K562 (cell line): ENCODE results near the gene ZBTB20. TPM values are rescaled to one million over a fixed set of nuclear protein-coding genes. Genes with fewer than 3 reads are reported as not detected.

Source experiments
- ATAC-seq: fragments of 200-7000 bp; cut with Tn5 transposase; 3 replicates; pipeline ENCODE4 v1.9.1; 2020; ENCODE audit warnings: moderate library complexity
- BruUV-seq: library from RNA; stranded (reverse); fragments of 400-500 nt; replicated peaks from 2 replicates; lab custom pipeline; 2021; lab: Mats Ljungman, UMichigan
- CTCF ChIA-PET: fragments of 300-600 bp; formaldehyde crosslinking; extraction: SDS; loops from one replicate; lab custom pipeline; 2021; ENCODE audit warnings: low intra/inter-chr PET ratio; lab: Yijun Ruan, JAX
- POLR2A ChIA-PET: fragments of 300-600, 350-650 bp; sonication (Branson Sonifier 250); formaldehyde crosslinking; extraction: SDS; loops from one replicate; lab custom pipeline; 2021; ENCODE audit warnings: antibody characterized with exemption, inconsistent platforms; lab: Yijun Ruan, JAX
- DNase-seq, 4 experiments: peaks; one replicate each; pipeline versions ENCODE4 v3.0.0 to v3.0.0-alpha.2; 2011 to 2018; ENCODE audit warnings: low spot score in 3 of 4, mixed read lengths in 3 of 4; ENCODE audit errors: extremely low read depth in 1 of 4
- FAIRE-seq: peaks from 2 replicates; lab custom pipeline; 2011; peaks lifted over from hg19 to GRCh38; lab: Jason Lieb, UNC
- H2AFZ ChIP-seq: 2 replicates; pipeline ENCODE4 v1.6.0; 2011; ENCODE audit warnings: low read depth, low read length, control low read depth, inconsistent platforms
- H3K27ac ChIP-seq: fragments of 200-600 bp; 3 replicates; pipeline ENCODE4 v1.8.0; 2011; ENCODE audit warnings: low read depth, mild to moderate bottlenecking, control low read depth, inconsistent platforms, low read length, moderate library complexity, mixed read lengths; ENCODE audit errors: extremely low read depth
- H3K27me3 ChIP-seq, 2 experiments: fragments of 300-600 bp in 1 of 2; 2 replicates in 1 of 2; 3 replicates in 1 of 2; pipeline versions ENCODE4 v1.6.0 to v1.8.0; 2011; ENCODE audit warnings: inconsistent platforms in 2 of 2, low read length in 2 of 2, mild to moderate bottlenecking in 1 of 2, mixed read lengths in 1 of 2, moderate library complexity in 1 of 2; ENCODE audit not compliant: control insufficient read depth in 2 of 2, insufficient read depth in 2 of 2
- H3K36me3 ChIP-seq: fragments of 300-600 bp; 3 replicates; pipeline ENCODE4 v1.8.0; 2011; ENCODE audit warnings: mild to moderate bottlenecking, low read length, inconsistent platforms; ENCODE audit not compliant: control insufficient read depth, insufficient read depth
- H3K4me1 ChIP-seq, 2 experiments: fragments of 200-600 bp in 1 of 2; replicated peaks in 1 of 2; 2 replicates in 1 of 2; 3 replicates in 1 of 2; pipeline versions ENCODE4 v1.5.1 to v1.8.0; 2011; ENCODE audit warnings: inconsistent platforms in 2 of 2, low read length in 2 of 2, mild to moderate bottlenecking in 1 of 2, mixed read lengths in 1 of 2, moderate library complexity in 1 of 2; ENCODE audit not compliant: control insufficient read depth in 2 of 2, insufficient read depth in 2 of 2
- H3K4me2 ChIP-seq: 2 replicates; pipeline ENCODE4 v1.6.1; 2011; ENCODE audit warnings: low read length, control low read depth, inconsistent platforms, mixed read lengths; ENCODE audit not compliant: insufficient read depth
- H3K4me3 ChIP-seq: fragments of 200-600 bp; sonication (generic), shearing (Covaris generic); 2 replicates; pipeline ENCODE4 v1.5.1; 2016; ENCODE audit warnings: control low read depth, inconsistent platforms
- H3K79me2 ChIP-seq: fragments of 200-600 bp; 3 replicates; pipeline ENCODE4 v1.8.0; 2011; ENCODE audit warnings: low read length, inconsistent platforms; ENCODE audit not compliant: control insufficient read depth, insufficient read depth
- H3K9ac ChIP-seq, 2 experiments: 2 replicates each; pipeline versions ENCODE4 v1.6.0 to v1.6.1; 2011; ENCODE audit warnings: low read depth in 2 of 2, low read length in 2 of 2, control low read depth in 1 of 2, inconsistent platforms in 1 of 2, mild to moderate bottlenecking in 1 of 2, mixed read lengths in 1 of 2; ENCODE audit not compliant: insufficient read depth in 1 of 2
- H3K9me1 ChIP-seq: one replicate; pipeline ENCODE4 v1.6.0; 2011; ENCODE audit warnings: inconsistent platforms, mild to moderate bottlenecking, low read length, moderate library complexity; ENCODE audit not compliant: control insufficient read depth, insufficient read depth
- H3K9me3 ChIP-seq: replicated peaks from 2 replicates; pipeline ENCODE4 v1.5.1; 2011; ENCODE audit warnings: low read depth, low read length, inconsistent platforms; ENCODE audit not compliant: control insufficient read depth, insufficient read depth
- H4K20me1 ChIP-seq: replicated peaks from 2 replicates; pipeline ENCODE4 v1.6.1; 2011; ENCODE audit warnings: low read length, inconsistent platforms, mixed read lengths; ENCODE audit not compliant: control insufficient read depth, insufficient read depth
- GABPB2 ChIP-seq: fragments of 250-450 bp; sonication (Bioruptor Pico); conservative IDR thresholded peaks from 2 replicates; pipeline ENCODE4 v1.5.1; 2021; ENCODE audit warnings: mild to moderate bottlenecking
- KHSRP ChIP-seq: fragments of 450-650 bp; IDR thresholded peaks from 2 replicates; pipeline ENCODE4 v1.6.1; 2017
- MCM2 ChIP-seq: fragments of 450-650 bp; IDR thresholded peaks from 2 replicates; pipeline ENCODE4 v1.6.1; 2017; ENCODE audit warnings: low read depth, mild to moderate bottlenecking
- PCBP2 ChIP-seq: fragments of 200-400 bp; formaldehyde crosslinking; IDR thresholded peaks from 2 replicates; pipeline ENCODE4 v1.6.1; 2018; ENCODE audit warnings: low read length, low read depth, mild to moderate bottlenecking, moderate library complexity; ENCODE audit not compliant: poor library complexity, severe bottlenecking
- REST ChIP-seq, 2 experiments: fragments of 450-650 bp; formaldehyde crosslinking in 1 of 2; IDR thresholded peaks; 2 replicates each; pipeline versions ENCODE4 v1.4.0 to v1.6.1; 2014 to 2020; ENCODE audit warnings: mild to moderate bottlenecking in 2 of 2, borderline replicate concordance in 1 of 2, low read depth in 1 of 2
- SETDB1 ChIP-seq: IDR thresholded peaks from one replicate; pipeline ENCODE4 v1.6.1; 2012; ENCODE audit warnings: low read length, control low read depth, inconsistent platforms
- SIX5 ChIP-seq, 2 experiments: IDR thresholded peaks; 2 replicates each; pipeline ENCODE4 v1.6.1; 2011; ENCODE audit warnings: low read length in 2 of 2, borderline replicate concordance in 1 of 2, low read depth in 1 of 2, mild to moderate bottlenecking in 1 of 2, moderate library complexity in 1 of 2; ENCODE audit not compliant: insufficient read depth in 1 of 2
- TGIF2 ChIP-seq: sonication (generic); formaldehyde crosslinking; IDR thresholded peaks from 2 replicates; pipeline ENCODE4 v1.8.1; 2022; ENCODE audit warnings: mild to moderate bottlenecking, missing genetic modification reagents, moderate library complexity
- ZBTB17 ChIP-seq: fragments of 450-650 bp; formaldehyde crosslinking; IDR thresholded peaks from 2 replicates; pipeline ENCODE4 v1.4.0; 2020; ENCODE audit warnings: mild to moderate bottlenecking
- WGBS: fragments of 100-300 bp; shearing (Covaris generic); methylation state at CpG from one replicate; pipeline ENCODE4 v1.1.6; 2016; ENCODE audit warnings: low coverage, mixed read lengths; ENCODE audit not compliant: insufficient coverage; ENCODE audit errors: missing lambda C conversion rate; 5-methylcytosine and 5-hydroxymethylcytosine counted together
- in situ Hi-C: fragments of 300-500 bp; cut with MboI; formaldehyde crosslinking; loops from 4 replicates; pipeline ENCODE4 v1.15.0; 2018; ENCODE audit warnings: inconsistent platforms, mixed read lengths
- intact Hi-C: fragments of 100-400 bp; cut with micrococcal nuclease; formaldehyde crosslinking; loops from 2 replicates; pipeline ENCODE4 v1.14.2; 2022
- polyA plus RNA-seq, 8 experiments: library from polyadenylated mRNA; depleted of rRNA in 4 of 8; stranded (reverse) in 5 of 8; unstranded in 3 of 8; fragments of >200 nt; fragmentation: Nextera tagmentation in 2 of 8; fragmentation: Illumina TruSeq in 1 of 8; extraction: Ambion mirVana in 2 of 8; extraction: Trizol in 1 of 8; gene quantifications; 2 replicates each; pipeline versions ENCODE4 v1.2.1 to v1.2.3, GENCODE V29; 2011 to 2014; ENCODE audit warnings: inconsistent platforms in 1 of 8, missing spikeins in 1 of 8
- total RNA-seq, 7 experiments: library from RNA; depleted of rRNA in 6 of 7; stranded (reverse); fragments of >200 nt in 6 of 7; fragmentation: Illumina TruSeq in 2 of 7; extraction: Trizol in 2 of 7; gene quantifications; 2 replicates each; pipeline versions ENCODE4 v1.2.1 to v1.2.3, GENCODE V29; 2011 to 2021; ENCODE audit warnings: low replicate concordance in 1 of 7

ZBTB20 gene
- total and polyA plus RNA-seq, 9 of the 15 experiments (the other 6 are each of a cell fraction or from before 2014, with no cell fraction given) = 0.17 to 1.7 (median 0.45) TPM

GRCh38 chr3:114400371-114400770 is 746.7 kb downstream of the ZBTB20 start:
- FAIRE-seq (no peak), DNase-seq (no peak), ATAC-seq (no peak)
- BruUV-seq = no TSS peak
- no peaks in the 10 kb centered on the region for H3K27me3 ChIP-seq
- no peak overlapping the region for H3K27ac ChIP-seq
- CTCF ChIA-PET = no interaction called here
- no peaks in the 10 kb centered on the region for H4K20me1 ChIP-seq
- H3K4me1 ChIP-seq = no peaks in the 10 kb centered on the region
- in situ Hi-C loops = no loop called here
- H3K4me3 ChIP-seq = no peak overlapping the region
- no peaks in the 10 kb centered on the region for H3K36me3 ChIP-seq
- no peaks in the 10 kb centered on the region for H3K9me3 ChIP-seq
- H2AFZ ChIP-seq = no peak overlapping the region
- 0% methylated on average over 3 of the region's 4 CpGs for WGBS
- H3K79me2 ChIP-seq = no peaks in the 10 kb centered on the region
- no peak overlapping the region for H3K4me2 ChIP-seq
- TF ChIP-seq KHSRP (no peak), GABPB2 (no peak), SETDB1 (no peak)
- no peaks in the 10 kb centered on the region for H3K9me1 ChIP-seq
- intact Hi-C loops = no loop called here
- no peak overlapping the region for H3K9ac ChIP-seq
- POLR2A ChIA-PET = interaction anchor here (1.5 kb wide), 1 partner anchor 20 kb away, joined by 4 read pairs; no protein-coding TSS in a partner anchor

DNA sequence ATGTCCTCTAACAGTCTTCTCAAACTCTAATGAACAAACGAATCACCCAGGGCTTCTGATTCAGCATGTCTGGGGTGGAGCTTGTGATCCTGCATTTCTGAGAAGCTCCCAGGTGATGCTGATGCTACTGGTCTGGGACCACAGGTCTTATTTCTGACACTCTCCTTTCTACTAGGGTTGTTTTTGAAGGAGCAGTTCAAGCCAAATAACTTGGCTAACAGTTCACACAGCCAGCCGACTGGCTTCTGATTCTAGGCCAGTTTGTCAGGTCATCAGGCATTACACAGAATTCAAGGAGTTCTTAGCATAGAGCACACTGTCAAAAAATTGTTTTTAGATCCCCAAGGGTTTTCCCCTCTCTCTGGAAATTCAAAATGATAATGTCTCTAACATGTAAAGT is 752.5 kb downstream of the ZBTB20 start:
- no peak for DNase-seq
- intact Hi-C loops (no loop called here), in situ Hi-C loops (no loop called here)
- WGBS = 0% methylated on average over 2 of the region's 2 CpGs
- Histone ChIP-seq H2AFZ (no peak overlapping the region), H3K36me3 (no peaks in the 10 kb centered on the region), H3K9me1 (no peaks in the 10 kb centered on the region), H3K79me2 (no peaks in the 10 kb centered on the region), H3K4me3 (no peak overlapping the region), H3K9me3 (no peaks in the 10 kb centered on the region), H3K4me2 (no peak overlapping the region), H3K9ac (no peak overlapping the region), H3K27me3 (no peaks in the 10 kb centered on the region), H3K27ac (no peak overlapping the region), H3K4me1 (no peaks in the 10 kb centered on the region), H4K20me1 (no peaks in the 10 kb centered on the region)
- no peak for ATAC-seq
- ChIA-PET CTCF (no interaction called here), POLR2A (interaction anchor here (0.7 kb wide), 1 partner anchor 123 kb away, joined by 3 read pairs; no protein-coding TSS in a partner anchor)
- no TSS peak for BruUV-seq
- FAIRE-seq = no peak
- TF ChIP-seq PCBP2 (no peak), MCM2 (no peak), TGIF2 (no peak), SIX5 (IDR thresholded peaks at IDR 0.05; ENCODE audit: borderline replicate concordance in 1 of 2, insufficient read depth in 1 of 2, low read depth in 1 of 2, low read length in 2 of 2) (no peak), REST (IDR thresholded peaks at IDR 0.05; ENCODE audit: borderline replicate concordance) (no peak), REST (CRISPR knock-in tag; IDR thresholded peaks at IDR 0.05; ENCODE audit: low read depth) (no peak), ZBTB17 (CRISPR knock-in tag) (no peak)
